ENCODE results near the gene CEP95.
"Not testable (repeated sequence)": the region's sequence is repeated elsewhere in the genome, so short reads cannot be mapped to it uniquely, and the experiment has no call there.

Gene CEP95

GRCh38 chr17:64506576-64507412 is at the start of gene CEP95:
TSS of gene CEP95 (plus strand) at chr17:64506977. CDS start at chr17:64507098, 121 bp downstream.
- peak; percentile 93 for DNase-seq (ENCODE audit: low read depth, low spot score)

GRCh38 chr17:64457156-64457555 is 49.6 kb upstream of the CEP95 start:
- peak; percentile 59 for DNase-seq (ENCODE audit: low read depth, low spot score)

GRCh38 chr17:64458756-64459155 is 48.0 kb upstream of the CEP95 start:
- no peak for DNase-seq (ENCODE audit: low read depth, low spot score)

GRCh38 chr17:64459284-64459747 is 47.5 kb upstream of the CEP95 start:
- no peak for DNase-seq (ENCODE audit: low read depth, low spot score)

- DNase-seq (ENCODE audit: low read depth, low spot score) = not testable (repeated sequence)
Measured at GRCh38 chr17:64459818-64460217, 47.0 kb upstream of the CEP95 start.

GRCh38 chr17:64460955-64461354 is 45.8 kb upstream of the CEP95 start:
- no peak for DNase-seq (ENCODE audit: low read depth, low spot score)

- DNase-seq (ENCODE audit: low read depth, low spot score) = no peak
Measured at GRCh38 chr17:64461788-64462187, 45.0 kb upstream of the CEP95 start.

- no peak for DNase-seq (ENCODE audit: low read depth, low spot score)
Measured at GRCh38 chr17:64466019-64466735, 40.6 kb upstream of the CEP95 start.

GRCh38 chr17:64466834-64467233 is 39.9 kb upstream of the CEP95 start:
- not testable (repeated sequence) for DNase-seq (ENCODE audit: low read depth, low spot score)

- DNase-seq (ENCODE audit: low read depth, low spot score) = no peak
Measured at GRCh38 chr17:64470625-64471024, 36.2 kb upstream of the CEP95 start.

GRCh38 chr17:64471440-64471839 is 35.3 kb upstream of the CEP95 start:
- no peak for DNase-seq (ENCODE audit: low read depth, low spot score)

- DNase-seq (ENCODE audit: low read depth, low spot score) = no peak
Measured at GRCh38 chr17:64472564-64472963, 34.2 kb upstream of the CEP95 start.

GRCh38 chr17:64477849-64478248 is 28.9 kb upstream of the CEP95 start:
- no peak for DNase-seq (ENCODE audit: low read depth, low spot score)

- DNase-seq (ENCODE audit: low read depth, low spot score) = no peak
Measured at GRCh38 chr17:64480951-64481350, 25.8 kb upstream of the CEP95 start.

- DNase-seq (ENCODE audit: low read depth, low spot score) = no peak
Measured at GRCh38 chr17:64484380-64484779, 22.4 kb upstream of the CEP95 start.

GRCh38 chr17:64488301-64488700 is 18.5 kb upstream of the CEP95 start:
- DNase-seq (ENCODE audit: low read depth, low spot score) = no peak

- DNase-seq (ENCODE audit: low read depth, low spot score) = no peak
Measured at GRCh38 chr17:64491034-64491860, 15.5 kb upstream of the CEP95 start.

GRCh38 chr17:64491994-64492393 is 14.8 kb upstream of the CEP95 start:
- no peak for DNase-seq (ENCODE audit: low read depth, low spot score)

GRCh38 chr17:64492481-64493109 is 14.2 kb upstream of the CEP95 start:
- DNase-seq (ENCODE audit: low read depth, low spot score) = no peak

- no peak for DNase-seq (ENCODE audit: low read depth, low spot score)
Measured at GRCh38 chr17:64494121-64494520, 12.7 kb upstream of the CEP95 start.

- not testable (repeated sequence) for DNase-seq (ENCODE audit: low read depth, low spot score)
Measured at GRCh38 chr17:64495300-64495699, 11.5 kb upstream of the CEP95 start.
